Esophagus squamous epithelium (tissue), 4 donors: ENCODE data around the gene TTC21A.

ENCODE experiments used
- POLR2A ChIP-seq, 4 donors: fragments of 450-650 bp; IDR thresholded peaks; one replicate each; pipeline ENCODE4 v1.6.1; 2017; ENCODE audit warnings: antibody characterized with exemption in 4 of 4, mild to moderate bottlenecking in 4 of 4, moderate library complexity in 3 of 4
- TF ChIP-seq, protein P1 (sequence below), 6 experiments: fragments of 450-650 bp in 4 of 6; fragments of 200-600 bp in 2 of 6; sonication (generic) in 2 of 6; IDR thresholded peaks; one replicate each; pipeline ENCODE4 v1.5.1; 2016 to 2019; ENCODE audit warnings: antibody characterized with exemption in 6 of 6, mild to moderate bottlenecking in 4 of 6, moderate library complexity in 4 of 6

DNA sequence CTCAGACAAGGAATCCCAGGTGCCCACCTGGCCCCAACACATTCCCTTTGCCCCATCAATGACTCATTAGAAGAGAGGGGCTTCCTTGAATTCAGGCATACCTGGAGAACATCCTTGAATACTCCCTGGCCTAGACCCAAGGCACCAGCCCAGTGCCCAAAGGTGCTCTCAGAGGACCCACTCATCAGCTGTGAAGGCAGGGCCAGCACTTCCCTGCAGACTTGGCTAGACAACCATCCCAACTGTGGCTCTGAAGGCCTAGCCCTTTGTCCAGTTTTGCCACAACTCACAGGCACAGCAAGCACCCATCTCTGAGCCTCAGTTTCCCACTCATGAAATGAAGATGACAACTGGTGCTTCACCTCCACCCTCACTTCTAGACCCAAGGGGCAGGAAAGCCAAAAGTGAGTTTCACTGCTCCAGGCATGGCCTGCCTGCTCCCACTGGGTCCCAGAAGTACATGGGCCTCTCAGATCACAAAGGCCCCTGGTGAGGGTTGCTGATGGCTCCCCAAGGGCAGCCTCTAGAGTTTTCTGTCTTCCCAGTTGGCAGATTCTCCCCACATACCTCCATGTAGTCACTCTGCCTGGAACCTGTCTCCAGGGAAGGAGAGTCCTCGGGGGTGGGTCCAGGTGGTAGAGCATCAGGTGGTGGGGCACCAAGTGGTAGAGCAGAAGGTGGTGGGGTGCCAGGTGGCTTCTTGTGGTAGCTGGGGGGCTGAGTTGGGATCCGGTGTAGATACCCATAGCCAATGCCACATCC is 7.6 kb upstream of the TTC21A start:
- TF ChIP-seq, protein P1, sequence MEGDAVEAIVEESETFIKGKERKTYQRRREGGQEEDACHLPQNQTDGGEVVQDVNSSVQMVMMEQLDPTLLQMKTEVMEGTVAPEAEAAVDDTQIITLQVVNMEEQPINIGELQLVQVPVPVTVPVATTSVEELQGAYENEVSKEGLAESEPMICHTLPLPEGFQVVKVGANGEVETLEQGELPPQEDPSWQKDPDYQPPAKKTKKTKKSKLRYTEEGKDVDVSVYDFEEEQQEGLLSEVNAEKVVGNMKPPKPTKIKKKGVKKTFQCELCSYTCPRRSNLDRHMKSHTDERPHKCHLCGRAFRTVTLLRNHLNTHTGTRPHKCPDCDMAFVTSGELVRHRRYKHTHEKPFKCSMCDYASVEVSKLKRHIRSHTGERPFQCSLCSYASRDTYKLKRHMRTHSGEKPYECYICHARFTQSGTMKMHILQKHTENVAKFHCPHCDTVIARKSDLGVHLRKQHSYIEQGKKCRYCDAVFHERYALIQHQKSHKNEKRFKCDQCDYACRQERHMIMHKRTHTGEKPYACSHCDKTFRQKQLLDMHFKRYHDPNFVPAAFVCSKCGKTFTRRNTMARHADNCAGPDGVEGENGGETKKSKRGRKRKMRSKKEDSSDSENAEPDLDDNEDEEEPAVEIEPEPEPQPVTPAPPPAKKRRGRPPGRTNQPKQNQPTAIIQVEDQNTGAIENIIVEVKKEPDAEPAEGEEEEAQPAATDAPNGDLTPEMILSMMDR (IDR thresholded peaks at IDR 0.05) = no peak
- no peak for TF ChIP-seq POLR2A (IDR thresholded peaks at IDR 0.05)
